Activated T-cell treated with anti-CD3 and anti-CD28 coated beads, Interleukin-2, amount 50 U/mL, for 48 hours (primary cell): Measurements from ENCODE around the gene DENND2D.

Source experiments
- DNase-seq, 2 experiments: peaks; one replicate each; pipeline ENCODE4 v3.0.0-alpha.2; 2020

The DENND2D gene

DNA sequence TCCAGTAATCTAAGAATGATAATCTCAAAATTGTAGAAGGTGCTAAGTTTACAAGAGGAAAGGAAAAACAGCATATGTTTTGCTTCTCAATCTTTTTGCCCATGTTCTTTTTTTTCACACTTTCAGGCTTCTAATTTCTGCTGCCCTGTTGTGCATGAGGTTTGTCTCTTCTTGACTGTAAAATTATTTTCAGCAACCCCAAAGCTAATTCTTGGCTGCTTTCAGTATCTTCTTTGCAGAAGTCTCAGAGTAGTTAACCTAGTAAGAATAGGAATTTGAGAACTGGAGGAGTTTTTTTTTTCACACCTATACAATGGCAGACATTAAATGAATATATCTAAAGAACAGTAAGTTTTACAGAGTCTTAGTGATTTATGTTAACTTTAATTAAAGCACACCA, 26.4 kb downstream of the DENND2D start:
- no peak for DNase-seq

GRCh38 chr1:111172463-111172862, 28.0 kb downstream of the DENND2D start:
- DNase-seq, result no peak

- no peak for DNase-seq
These were observed 36.3 kb downstream of the DENND2D start for GRCh38 chr1:111164151-111164550.

GRCh38 chr1:111163363-111163762, 37.1 kb downstream of the DENND2D start:
- no peak for DNase-seq

DNA sequence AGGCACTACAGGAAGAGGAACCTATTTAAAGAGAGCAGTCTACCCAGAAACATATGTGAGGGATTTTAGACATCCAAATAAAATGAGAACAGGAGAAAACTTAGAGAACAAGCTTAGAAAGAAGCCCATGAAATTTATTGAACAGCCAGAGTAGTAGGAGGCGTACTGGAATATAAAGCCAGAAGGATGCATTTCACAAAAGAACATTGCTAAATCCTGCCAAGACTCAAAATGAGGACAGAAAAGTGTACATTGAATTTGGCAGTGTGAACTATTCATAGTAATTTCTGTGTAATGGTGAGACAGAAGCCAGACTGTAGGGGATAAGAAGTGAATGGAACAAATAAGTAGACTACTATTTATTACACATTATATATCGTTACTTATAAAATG, 38.0 kb downstream of the DENND2D start:
- no peak for DNase-seq

DNA sequence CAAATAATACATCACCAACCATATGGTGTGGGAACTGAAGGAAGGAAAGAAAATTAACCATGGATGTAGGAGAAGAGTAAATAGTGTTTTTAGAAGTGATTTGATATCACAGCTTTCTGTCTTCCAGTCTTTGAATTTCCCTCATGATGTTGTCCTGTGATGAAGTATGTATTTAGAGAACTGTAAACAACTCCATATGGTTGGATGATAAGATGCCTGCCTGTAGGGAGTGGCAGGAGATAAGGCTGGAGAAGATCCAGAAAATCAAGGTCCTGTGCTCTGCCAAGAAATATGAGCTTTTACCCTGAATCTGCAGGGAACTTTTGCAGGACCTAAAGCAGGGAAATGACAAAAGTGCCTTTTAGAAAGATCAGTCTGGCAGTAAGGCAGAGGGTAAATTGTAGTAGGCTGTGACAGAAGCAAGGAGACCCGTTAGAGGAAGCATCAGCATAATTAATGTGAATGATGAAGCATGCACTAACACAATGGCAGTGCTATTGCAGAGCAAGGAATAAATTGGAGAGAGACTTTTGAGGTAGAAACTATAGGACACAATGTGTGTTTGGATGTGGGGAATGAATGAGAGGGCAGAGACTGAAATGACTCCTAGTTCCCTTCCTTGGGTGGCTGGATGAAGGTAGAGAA, 38.5 kb downstream of the DENND2D start:
- DNase-seq, result no peak

- DNase-seq, result no peak
These were observed 43.0 kb downstream of the DENND2D start for GRCh38 chr1:111157431-111157830.

GRCh38 chr1:111154021-111154999, 46.1 kb downstream of the DENND2D start:
- no peak for DNase-seq

DNA sequence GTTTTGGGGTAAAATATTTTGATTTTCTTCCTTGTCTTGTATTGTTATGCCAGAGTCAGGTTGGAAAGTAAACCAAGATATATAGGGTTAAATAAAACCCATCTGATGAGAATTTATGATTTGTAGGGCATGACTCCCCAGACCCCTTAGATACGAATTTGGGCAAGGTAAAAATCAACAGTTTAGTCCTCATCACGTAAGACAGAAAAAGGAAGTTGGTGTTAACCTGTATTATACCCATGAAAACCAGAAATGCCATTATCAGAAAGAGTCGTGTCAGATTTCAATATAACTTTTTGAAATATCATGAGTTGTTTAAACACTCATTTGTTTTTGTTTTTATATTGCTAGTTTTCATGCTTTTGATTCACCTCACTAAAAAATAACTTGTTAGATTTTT, 48.6 kb downstream of the DENND2D start:
- no peak for DNase-seq

- DNase-seq, result no peak
These were observed 52.0 kb downstream of the DENND2D start for GRCh38 chr1:111148376-111148881.

DNA sequence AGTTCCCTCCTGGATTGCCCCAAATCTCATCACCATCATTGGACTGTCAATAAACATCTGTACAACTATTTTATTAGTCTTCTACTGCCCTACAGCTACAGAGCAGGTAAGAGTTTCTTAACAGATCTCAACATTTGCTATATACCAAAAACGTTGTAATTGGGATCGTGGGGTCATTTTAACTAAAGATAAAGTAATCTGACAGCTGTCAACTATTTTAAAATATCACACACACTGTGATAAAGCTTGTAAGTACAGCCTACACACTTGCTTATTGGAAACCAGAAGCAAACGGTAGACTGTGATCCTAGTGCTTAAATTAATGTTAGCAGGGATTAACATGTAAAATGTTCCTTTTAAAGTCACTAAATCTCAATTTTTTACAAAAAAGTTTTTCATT, 52.5 kb downstream of the DENND2D start:
- DNase-seq, result no peak

DNA sequence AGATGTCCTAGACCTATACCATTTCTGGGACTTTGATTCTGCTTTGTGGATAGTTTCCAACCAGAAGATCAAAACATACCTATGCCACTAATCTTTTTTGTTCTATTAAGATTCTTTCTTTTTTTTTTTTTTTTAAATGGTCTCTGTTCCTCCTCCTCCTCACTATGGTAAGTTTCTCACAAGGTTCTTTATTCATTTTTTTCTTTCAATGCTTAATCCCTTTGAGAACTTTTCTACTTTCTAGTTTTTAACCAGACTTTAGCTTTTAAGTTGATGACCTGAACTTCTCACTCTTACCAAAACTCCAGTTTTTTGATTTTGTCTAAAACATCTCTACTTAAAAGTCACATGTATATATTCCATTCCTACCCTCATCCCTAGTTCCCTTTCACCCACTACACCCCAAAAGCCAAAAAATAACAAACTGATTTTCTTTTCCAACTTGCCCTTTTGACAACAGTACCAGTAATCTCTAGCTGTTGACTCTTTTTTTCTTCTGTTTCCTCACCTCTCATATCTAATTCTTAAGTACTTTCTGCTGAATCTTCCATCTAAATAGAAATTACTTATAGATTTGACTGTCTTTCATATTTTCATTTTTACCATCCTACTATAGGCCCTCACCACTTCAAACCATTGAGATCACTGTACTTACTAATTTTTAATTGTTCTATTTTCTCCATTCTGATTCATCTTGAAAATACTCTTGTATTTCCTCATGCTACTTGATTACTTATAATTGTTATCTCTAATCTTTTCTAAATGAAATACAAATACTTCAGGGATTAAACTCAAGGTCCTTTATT, 54.3 kb downstream of the DENND2D start:
- no peak for DNase-seq

- no peak for DNase-seq
These were observed 54.9 kb downstream of the DENND2D start for GRCh38 chr1:111145542-111145941.

GRCh38 chr1:111142356-111142975, 58.0 kb downstream of the DENND2D start:
- DNase-seq, result no peak

DNA sequence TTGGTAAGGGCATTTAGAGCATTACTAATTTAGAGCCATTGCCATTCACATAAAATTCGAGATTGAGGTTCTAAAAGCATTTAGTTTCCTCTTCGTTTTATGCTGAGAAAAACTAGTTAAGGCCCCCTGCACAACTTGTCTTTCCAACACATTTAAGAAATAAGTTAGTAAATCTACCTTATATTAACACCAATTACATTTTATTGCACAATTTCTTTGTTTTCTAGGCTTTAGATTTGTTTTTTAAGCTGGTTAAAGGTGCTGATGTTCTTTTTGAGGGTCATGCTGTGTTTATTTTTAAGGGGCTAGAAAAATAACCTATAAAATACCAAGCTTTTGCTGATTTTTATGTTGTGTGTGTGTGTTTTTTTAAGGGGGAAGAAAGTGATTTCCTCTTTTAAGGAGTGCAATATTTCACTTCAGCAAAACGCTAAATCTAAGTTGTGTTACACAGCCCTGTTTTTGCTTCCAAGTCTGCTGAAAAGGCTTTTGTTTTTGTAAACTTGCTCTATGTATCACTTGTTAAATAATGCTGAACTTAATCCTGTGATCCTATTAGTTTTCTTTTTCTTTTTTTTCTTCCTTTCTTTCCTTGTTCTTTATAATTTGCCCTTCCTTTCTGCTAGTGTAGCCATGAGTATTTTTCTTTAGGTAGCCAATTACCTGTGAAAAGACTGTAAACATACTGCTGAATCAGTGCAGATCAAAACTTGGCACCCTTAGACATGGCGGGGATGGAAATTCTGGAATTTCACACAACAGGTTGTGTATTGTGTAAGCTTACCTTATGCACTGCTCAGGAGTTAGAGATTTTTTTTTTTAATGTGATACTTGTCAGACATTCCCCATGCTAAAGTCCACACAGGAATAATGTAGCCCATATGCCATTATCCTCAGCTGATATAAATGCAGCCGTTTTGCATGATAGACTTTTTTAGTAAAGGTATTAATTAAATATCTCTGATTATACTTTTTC, 58.9 kb downstream of the DENND2D start:
- DNase-seq, result no peak

DNA sequence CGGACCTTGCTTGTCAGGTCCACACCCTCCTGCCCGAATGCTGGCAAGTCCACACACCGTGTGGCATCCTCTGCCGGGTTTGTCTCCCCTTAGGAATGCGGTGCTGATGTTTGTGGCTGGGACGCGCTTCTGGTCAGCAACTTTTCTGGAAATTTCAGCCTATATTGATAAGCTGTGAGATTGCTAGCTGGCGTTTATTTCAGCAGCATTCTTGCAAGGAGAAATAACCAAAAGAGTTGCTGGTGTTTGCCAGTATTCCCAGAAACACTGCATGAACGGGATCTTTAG, 59.8 kb downstream of the DENND2D start:
- DNase-seq, result no peak

DNA sequence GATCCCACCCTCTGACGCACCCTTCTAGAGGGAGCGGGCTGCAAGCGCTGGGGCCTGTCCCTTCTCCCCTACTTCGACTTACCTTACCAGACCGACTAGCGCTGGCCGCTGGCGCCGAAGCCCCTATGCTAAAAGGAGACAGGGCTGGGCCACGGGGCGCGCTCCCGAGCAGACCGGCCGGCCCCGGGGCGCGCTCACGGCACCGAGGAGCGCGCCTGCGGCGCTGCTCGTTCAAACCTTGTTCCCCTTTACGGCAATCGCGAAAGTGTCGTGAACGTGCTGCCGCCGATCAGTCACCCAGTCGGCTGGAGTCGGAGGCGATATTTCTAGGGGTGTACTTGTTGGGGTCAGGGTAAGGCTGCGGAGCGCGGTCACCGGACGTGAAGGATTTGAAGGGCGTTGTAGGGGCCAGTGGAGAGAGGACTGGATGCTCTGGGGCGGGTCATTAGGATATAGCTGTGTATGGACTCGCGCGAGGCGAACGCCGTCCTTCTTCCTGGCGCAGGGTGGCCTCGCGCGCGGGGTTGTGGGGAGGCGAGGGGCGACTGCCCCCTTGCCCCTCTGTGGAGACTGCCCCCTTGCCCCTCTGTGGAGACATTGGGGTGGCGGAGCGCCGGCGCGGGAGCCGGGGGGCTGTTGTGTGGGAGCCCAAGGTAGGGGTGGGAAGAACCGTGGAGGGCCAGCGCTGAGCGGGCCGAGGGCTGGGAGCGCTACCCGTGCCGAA, 60.3 kb downstream of the DENND2D start, which contains the start of the genes CEPT1 and DRAM2:
Gene CEPT1, plus strand, starts transcription at position 268 of the 724 bp plus-strand sequence. CDS start 7,492 bp downstream, outside the sequence.
Gene DRAM2, minus strand, starts transcription at position 138 of the 724 bp plus-strand sequence. CDS start 8,539 bp downstream, outside the sequence.
- peak; percentile 93 to 95 for DNase-seq

GRCh38 chr1:111139324-111139955, 61.0 kb downstream of the DENND2D start:
- DNase-seq, result peak in 1 of 2 experiments; percentile 62
